HG03469 (cell line): ENCODE data around the gene SGSM1.

Source experiments
- ATAC-seq: cut with Tn5 transposase; IDR thresholded peaks from one replicate; pipeline ENCODE4 v1.9.1; 2021; ENCODE audit warnings: mild to moderate bottlenecking, moderate library complexity, moderate number of reproducible peaks; ENCODE audit not compliant: unreplicated experiment

SGSM1 gene

DNA sequence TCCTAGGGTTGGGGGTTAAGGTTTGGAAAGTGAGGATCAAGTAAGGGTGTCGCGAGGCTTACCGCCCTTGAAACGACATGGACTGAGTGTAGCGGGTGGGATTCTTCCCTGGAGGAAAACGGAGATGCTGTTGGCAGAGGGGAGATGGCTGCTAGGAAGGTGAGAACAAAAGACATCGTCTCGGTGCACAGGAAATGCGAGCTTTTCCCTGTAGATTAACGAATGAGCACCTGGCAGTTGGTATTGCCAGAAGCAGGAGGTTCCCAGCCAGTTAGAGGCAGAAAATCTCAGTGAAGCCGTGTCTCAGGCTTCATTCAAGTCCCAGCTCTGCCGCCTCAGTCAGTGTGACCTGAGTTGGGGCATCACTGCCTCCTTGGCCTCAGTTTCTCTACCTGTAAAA, 141.9 kb downstream of the SGSM1 start:
- no peak for ATAC-seq

- no peak for ATAC-seq
Observed at GRCh38 chr22:24948356-24949202, 142.6 kb downstream of the SGSM1 start.

- no peak for ATAC-seq
Observed at GRCh38 chr22:24950272-24950902, 144.4 kb downstream of the SGSM1 start.

GRCh38 chr22:24951942-24952836, 146.2 kb downstream of the SGSM1 start, which contains the start of gene KIAA1671:
Gene KIAA1671 (plus strand): TSS chr22:24952716. CDS start chr22:25028000, 75,284 bp downstream.
- ATAC-seq: no peak

DNA sequence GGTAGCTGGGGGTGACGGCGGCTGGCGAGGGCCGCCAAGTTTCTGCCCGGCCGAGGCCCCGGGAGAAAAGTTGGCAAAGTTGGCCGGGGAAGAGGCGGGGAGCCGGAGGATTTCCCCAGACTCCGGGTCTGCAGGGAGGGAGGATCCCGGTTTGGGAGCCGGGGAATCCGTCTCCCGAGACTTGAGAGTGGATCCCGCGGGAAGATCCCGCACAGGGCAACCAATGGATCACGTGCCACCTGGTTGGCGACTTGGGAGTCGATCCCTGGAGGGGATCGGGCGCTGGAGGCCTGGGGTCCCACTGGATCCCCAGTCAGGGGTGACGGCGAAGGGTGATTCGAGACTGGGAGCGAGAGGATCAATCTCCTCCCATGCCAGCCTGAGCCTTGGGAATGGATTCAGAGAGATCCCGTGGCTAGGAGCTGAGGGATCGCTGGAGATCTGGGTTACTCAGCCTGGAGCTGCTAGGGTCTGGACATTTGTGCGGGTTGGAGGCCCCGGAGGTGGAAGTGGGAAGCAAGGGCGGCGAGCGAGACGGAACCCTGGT, 146.9 kb downstream of the SGSM1 start:
- ATAC-seq: no peak

GRCh38 chr22:24953384-24954113, 147.5 kb downstream of the SGSM1 start:
- ATAC-seq: no peak

GRCh38 chr22:24954114-24954463, 148.1 kb downstream of the SGSM1 start:
- no peak for ATAC-seq

GRCh38 chr22:24954856-24955255, 148.8 kb downstream of the SGSM1 start:
- no peak for ATAC-seq

GRCh38 chr22:24957043-24957442, 151.0 kb downstream of the SGSM1 start:
- ATAC-seq: no peak

DNA sequence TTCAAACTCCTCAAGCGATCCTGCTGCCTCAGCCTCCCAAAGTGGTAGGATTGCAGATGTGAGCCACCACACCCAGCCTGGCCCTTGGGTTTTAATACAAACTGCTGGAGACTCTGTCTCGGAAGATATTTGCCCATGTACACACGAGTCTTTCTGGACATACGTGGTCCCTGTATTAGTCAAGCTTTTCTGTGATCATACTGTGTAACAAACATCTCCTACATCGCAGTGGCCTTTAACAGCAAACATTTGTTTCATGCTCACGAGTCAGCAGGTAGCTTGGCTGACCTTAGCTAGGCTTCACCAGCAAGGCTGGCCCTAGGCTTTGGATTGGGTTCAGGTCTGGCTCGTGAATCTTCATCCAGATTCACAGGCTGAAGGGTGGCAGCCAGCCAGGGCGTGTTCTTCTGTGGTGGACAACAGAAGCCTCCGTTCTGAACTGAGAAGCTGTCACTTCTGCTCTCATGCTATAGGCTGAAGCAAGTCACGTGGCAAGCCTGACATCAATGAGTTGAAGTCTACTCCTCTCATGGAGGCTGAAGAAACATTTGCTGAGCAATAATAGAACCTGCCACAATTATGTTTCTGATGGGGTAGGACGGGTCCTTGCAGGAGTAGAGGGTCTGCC, 155.3 kb downstream of the SGSM1 start:
- ATAC-seq: no peak

GRCh38 chr22:24962094-24962493, 156.1 kb downstream of the SGSM1 start:
- ATAC-seq: no peak

DNA sequence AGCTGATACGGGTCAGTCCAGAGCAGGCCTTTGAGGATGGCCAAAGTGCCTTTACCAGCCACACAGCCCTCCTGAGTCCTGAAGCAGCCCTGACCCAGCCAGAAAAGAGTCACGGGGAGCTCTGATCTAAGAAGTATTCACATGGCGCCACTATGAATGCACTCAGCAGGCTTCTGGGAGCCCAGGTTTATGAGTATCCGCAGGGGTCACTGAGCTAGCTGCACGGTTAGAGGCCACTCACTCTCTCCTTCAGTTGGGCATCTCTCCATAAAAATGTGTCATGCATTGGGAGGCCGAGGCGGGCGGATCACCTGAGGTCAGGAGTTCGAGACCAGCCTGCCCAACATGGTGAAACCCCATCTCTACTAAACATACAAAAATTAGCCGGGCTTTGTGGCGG, 156.8 kb downstream of the SGSM1 start:
- ATAC-seq: no peak

- no peak for ATAC-seq
Observed at GRCh38 chr22:24964441-24964840, 158.4 kb downstream of the SGSM1 start.

DNA sequence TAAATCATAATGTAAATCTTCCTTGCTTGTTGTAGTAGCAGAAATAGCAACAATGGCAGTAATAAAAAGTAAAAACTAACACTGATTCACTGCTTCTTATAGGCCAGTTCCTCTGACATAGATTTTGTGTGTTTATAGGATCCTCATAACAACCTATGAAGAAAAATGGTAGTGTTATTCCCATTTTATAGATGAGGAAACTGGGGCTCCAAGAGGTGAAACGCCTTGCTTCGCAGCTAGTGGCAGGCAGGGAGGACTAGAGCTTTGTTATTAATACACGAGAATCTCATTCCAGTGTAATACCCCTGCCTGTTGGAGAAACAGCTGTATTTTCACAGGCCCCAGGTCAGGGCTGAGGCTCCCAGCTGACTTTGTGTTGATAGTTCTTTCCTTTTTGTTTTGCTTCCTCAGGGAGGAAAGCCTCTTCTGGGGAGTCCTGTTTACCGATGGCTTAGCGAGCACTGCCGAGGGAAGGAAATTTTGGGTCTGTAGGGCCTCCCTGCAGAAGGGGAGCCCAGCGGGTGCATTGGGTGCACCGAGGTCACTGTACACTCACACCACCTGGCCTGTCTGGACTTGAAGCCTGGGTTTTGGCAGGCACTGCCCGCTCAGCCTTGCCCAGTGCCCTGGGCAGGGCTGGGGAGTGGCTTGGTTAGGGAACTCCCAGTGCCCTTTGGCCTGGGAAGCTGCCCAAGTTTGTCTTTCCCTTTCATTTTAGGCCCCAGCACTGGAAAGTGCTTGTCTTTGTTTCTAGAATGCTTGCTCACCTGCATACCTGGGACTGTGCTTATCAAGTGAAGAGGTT, 160.0 kb downstream of the SGSM1 start:
- ATAC-seq: no peak

DNA sequence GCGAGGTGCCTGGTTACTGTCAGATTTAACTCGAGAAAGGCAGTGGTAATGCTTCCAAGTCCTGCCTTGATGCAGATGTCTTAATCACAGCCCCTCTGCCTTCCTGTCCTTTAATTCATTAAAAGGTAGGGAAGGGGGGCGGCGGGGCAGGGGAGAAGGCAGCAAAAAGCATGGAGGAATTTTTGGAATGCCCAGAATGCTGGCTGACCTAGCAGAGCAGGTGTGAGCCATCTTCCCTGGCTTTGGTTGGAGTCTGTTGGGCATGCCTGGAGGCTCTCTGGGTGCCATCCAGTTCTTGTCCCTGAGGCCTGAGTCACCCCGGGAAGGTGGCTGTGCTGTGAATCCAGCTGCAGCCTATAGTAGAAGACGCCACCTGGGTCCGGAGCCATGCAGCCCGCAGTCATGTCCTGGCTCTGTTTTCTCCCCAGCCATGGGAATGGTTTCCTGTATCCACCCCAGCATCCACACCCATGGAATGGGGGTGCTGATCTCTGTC, 162.1 kb downstream of the SGSM1 start:
- no peak for ATAC-seq

- no peak for ATAC-seq
Observed at GRCh38 chr22:24969560-24970301, 163.7 kb downstream of the SGSM1 start.

DNA sequence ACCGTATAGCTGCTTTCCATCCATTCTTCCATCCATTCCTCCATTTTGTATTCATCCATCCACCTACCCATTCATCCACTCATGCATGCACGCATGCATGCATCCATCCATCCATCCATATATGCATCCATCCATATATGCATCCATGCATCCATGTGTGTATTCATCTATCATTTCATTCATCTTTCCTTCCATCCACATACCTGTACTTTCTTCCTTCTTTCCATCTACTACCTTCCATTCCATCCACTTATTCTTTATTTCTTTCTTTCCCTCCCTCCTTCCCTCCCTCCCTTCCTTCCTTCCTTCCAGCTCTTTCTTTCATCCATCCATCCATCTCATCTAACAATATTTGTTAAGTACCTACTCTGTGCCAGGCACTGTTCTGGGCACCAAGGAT, 166.4 kb downstream of the SGSM1 start:
- ATAC-seq: no peak

- ATAC-seq: no peak
Observed at GRCh38 chr22:24973872-24974271, 167.9 kb downstream of the SGSM1 start.
